ENCODE measurements around the gene ENTREP1. TPM values are rescaled to one million over a fixed set of nuclear protein-coding genes. Genes with fewer than 3 reads are reported as not detected.
A peak's percentile ranks its signal among the peaks of the same experiment; 100 is the strongest.

ENTREP1 gene
- 10 to 100 TPM in 3 of 5 donors, 1 to 10 TPM in 2; 2.0 to 40.2 (median 15.1) TPM for total RNA-seq
- polyA plus RNA-seq: 10 to 100 TPM in 1 of 3 donors, 1 to 10 TPM in 2; 5.8 to 15.3 (median 6.8) TPM
- long read RNA-seq, donor 1: 0 reads
- long read RNA-seq, donor 2: 0 reads
- long read RNA-seq, donor 3, partial matches to known transcripts: 0 of 1 reads
- long read RNA-seq, donor 3, other reads (novel, unspliced or antisense): 0 of 1 reads
- long read RNA-seq, donor 4: 0 reads
- long read RNA-seq, donor 5, partial matches to known transcripts: 0 of 1 reads
- long read RNA-seq, donor 5, other reads (novel, unspliced or antisense): 0 of 1 reads
- long read RNA-seq, donor 6, partial matches to known transcripts: 0 of 4 reads
- long read RNA-seq, donor 6, other reads (novel, unspliced or antisense): 0 of 4 reads
- long read RNA-seq, donor 7, partial matches to known transcripts: 0 of 3 reads
- long read RNA-seq, donor 7, other reads (novel, unspliced or antisense): 0 of 3 reads
- long read RNA-seq, donor 8, partial matches to known transcripts: 7 of 7 reads
- long read RNA-seq, donor 8, other reads (novel, unspliced or antisense): 0 of 7 reads
- long read RNA-seq, donor 9, partial matches to known transcripts: 6 of 6 reads
- long read RNA-seq, donor 9, other reads (novel, unspliced or antisense): 0 of 6 reads
- long read RNA-seq, donor 10: 0 reads

GRCh38 chr9:69324549-69325401, at the start of gene ENTREP1:
Gene ENTREP1, plus strand, starts transcription at chr9:69325215. Its CDS starts 95 bp downstream, at chr9:69325310.
- 1 to 3% (median 1%) methylated on average over 30 to 81 of the region's 81 CpGs for WGBS, 5 donors
- peaks cover 0 to 26% (median 21%) of the 10 kb centered on the region in 4 donors for H3K4me1 ChIP-seq
- H3K27ac ChIP-seq: peak within 1 kb of the TSS; percentile 80 to 92 (median 86)
- H3K9me3 ChIP-seq: no peaks in the 10 kb centered on the region
- peak within 1 kb of the TSS; percentile 55 to 65 (median 61) for H3K4me3 ChIP-seq
- H3K36me3 ChIP-seq: no peaks in the 10 kb centered on the region
- TF ChIP-seq EP300 (IDR thresholded peaks at IDR 0.05) (no peak), POLR2A (IDR thresholded peaks at IDR 0.05) (peak in 1 of 4 donors; percentile 18), CTCF (IDR thresholded peaks at IDR 0.05) (no peak), POLR2AphosphoS5 (IDR thresholded peaks at IDR 0.05) (peak in 2 of 3 donors; percentile 68 to 70)
- H3K27me3 ChIP-seq: peaks cover 0 to 31% (median 5%) of the 10 kb centered on the region in 3 donors
- intact Hi-C loops (cut with DNase I; ENCODE audit: low total_unique reads): no loop called here
- peak; percentile 83 to 94 for DNase-seq

GRCh38 chr9:69276775-69277174, 48.2 kb upstream of the ENTREP1 start:
- intact Hi-C loops (cut with DNase I; ENCODE audit: low total_unique reads): no loop called here
- Histone ChIP-seq H3K9me3 (peaks cover 0 to 10% (median 6%) of the 10 kb centered on the region in 4 donors), H3K4me1 (no peaks in the 10 kb centered on the region), H3K4me3 (no peak overlapping the region), H3K36me3 (no peaks in the 10 kb centered on the region), H3K27me3 (no peaks in the 10 kb centered on the region), H3K27ac (no peak overlapping the region)
- no peak for DNase-seq
- TF ChIP-seq POLR2AphosphoS5 (IDR thresholded peaks at IDR 0.05): no peak
- no peak for TF ChIP-seq CTCF (IDR thresholded peaks at IDR 0.05)
- TF ChIP-seq EP300 (IDR thresholded peaks at IDR 0.05): no peak
- TF ChIP-seq POLR2A (IDR thresholded peaks at IDR 0.05): no peak
- 67 to 85% (median 80%) methylated on average over 5 of the region's 5 CpGs for WGBS, 5 donors

GRCh38 chr9:69279084-69279731, 45.8 kb upstream of the ENTREP1 start:
- intact Hi-C loops (cut with DNase I; ENCODE audit: low total_unique reads): no loop called here
- H3K9me3 ChIP-seq: peaks cover 0 to 7% (median 6%) of the 10 kb centered on the region in 4 donors
- no peak overlapping the region for H3K4me3 ChIP-seq
- no peak for DNase-seq
- no peak overlapping the region for H3K27ac ChIP-seq
- no peaks in the 10 kb centered on the region for H3K36me3 ChIP-seq
- no peaks in the 10 kb centered on the region for H3K27me3 ChIP-seq
- TF ChIP-seq POLR2A (IDR thresholded peaks at IDR 0.05): no peak
- TF ChIP-seq EP300 (IDR thresholded peaks at IDR 0.05): no peak
- no peak for TF ChIP-seq CTCF (IDR thresholded peaks at IDR 0.05)
- TF ChIP-seq POLR2AphosphoS5 (IDR thresholded peaks at IDR 0.05): no peak
- no peaks in the 10 kb centered on the region for H3K4me1 ChIP-seq
- WGBS, 5 donors: 74 to 81% (median 75%) methylated on average over 5 of the region's 5 CpGs

Measured in stomach (tissue), 19 donors.